NCI-H2196 (cell line): ENCODE data around the gene AKAP7.
"Not testable (repeated sequence)": the region's sequence is repeated elsewhere in the genome, so short reads cannot be mapped to it uniquely, and the experiment has no call there.

Experiments used
- DNase-seq: peaks from one replicate; lab custom pipeline; 2025; ENCODE audit not compliant: unreplicated experiment; lab: John Stamatoyannopoulos, UW

The AKAP7 gene

GRCh38 chr6:131288214-131288613 is 152.9 kb downstream of the AKAP7 start:
- DNase-seq: no peak

- no peak for DNase-seq
Observed at GRCh38 chr6:131290955-131291354, 155.7 kb downstream of the AKAP7 start.

- no peak for DNase-seq
Observed at GRCh38 chr6:131292145-131292938, 157.1 kb downstream of the AKAP7 start.

- DNase-seq: no peak
Observed at GRCh38 chr6:131293472-131293911, 158.2 kb downstream of the AKAP7 start.

GRCh38 chr6:131295081-131295480 is 159.8 kb downstream of the AKAP7 start:
- DNase-seq: no peak

- DNase-seq: not testable (repeated sequence)
Observed at GRCh38 chr6:131300826-131301225, 165.6 kb downstream of the AKAP7 start.

GRCh38 chr6:131303338-131303930 is 168.2 kb downstream of the AKAP7 start:
- DNase-seq: no peak

- no peak for DNase-seq
Observed at GRCh38 chr6:131305037-131305850, 170.0 kb downstream of the AKAP7 start.

GRCh38 chr6:131309437-131309836 is 174.2 kb downstream of the AKAP7 start:
- DNase-seq: no peak

- no peak for DNase-seq
Observed at GRCh38 chr6:131314838-131315237, 179.6 kb downstream of the AKAP7 start.

- no peak for DNase-seq
Observed at GRCh38 chr6:131316654-131317053, 181.4 kb downstream of the AKAP7 start.

GRCh38 chr6:131317516-131317915 is 182.2 kb downstream of the AKAP7 start:
- DNase-seq: no peak

GRCh38 chr6:131321589-131321988 is 186.3 kb downstream of the AKAP7 start:
- no peak for DNase-seq

- DNase-seq: no peak
Observed at GRCh38 chr6:131322125-131322524, 186.9 kb downstream of the AKAP7 start.

- not testable (repeated sequence) for DNase-seq
Observed at GRCh38 chr6:131325669-131326068, 190.4 kb downstream of the AKAP7 start.

- not testable (repeated sequence) for DNase-seq
Observed at GRCh38 chr6:131328727-131329126, 193.5 kb downstream of the AKAP7 start.

- DNase-seq: no peak
Observed at GRCh38 chr6:131331151-131331550, 195.9 kb downstream of the AKAP7 start.

- DNase-seq: no peak
Observed at GRCh38 chr6:131331873-131332781, 196.9 kb downstream of the AKAP7 start.
